Measurements from ENCODE around the gene CASP10. TPM values are rescaled to one million over a fixed set of nuclear protein-coding genes. Genes with fewer than 3 reads are reported as not detected.
"Not testable (repeated sequence)": the region's sequence is repeated elsewhere in the genome, so short reads cannot be mapped to it uniquely, and the experiment has no call there.

Gene CASP10
- polyA plus RNA-seq, 12 donors: 4.7 to 9.4 (median 6.7) TPM; not detected in 1

GRCh38 chr2:201231781-201232466 lies 49.0 kb downstream of the CASP10 start:
- DNase-seq: peak; percentile 82

DNA sequence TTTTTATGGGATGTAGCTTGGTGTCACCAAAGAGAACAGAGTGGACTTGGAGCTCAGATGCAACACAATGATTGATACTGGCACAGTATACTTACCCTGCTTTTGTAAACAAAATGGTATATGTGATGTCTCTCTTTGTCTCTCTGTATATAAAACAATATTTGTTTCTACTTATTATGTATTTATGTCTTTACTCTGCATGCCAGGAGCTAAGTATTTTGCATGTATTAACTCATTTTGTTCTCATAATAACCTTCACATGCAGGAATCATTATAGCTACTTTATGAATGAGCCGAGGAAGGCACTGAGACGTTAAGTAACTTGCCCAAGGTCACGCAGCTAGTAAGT lies 49.5 kb downstream of the CASP10 start:
- DNase-seq: no peak

- no peak for DNase-seq
These were observed 50.4 kb downstream of the CASP10 start for GRCh38 chr2:201233192-201233811.

DNA sequence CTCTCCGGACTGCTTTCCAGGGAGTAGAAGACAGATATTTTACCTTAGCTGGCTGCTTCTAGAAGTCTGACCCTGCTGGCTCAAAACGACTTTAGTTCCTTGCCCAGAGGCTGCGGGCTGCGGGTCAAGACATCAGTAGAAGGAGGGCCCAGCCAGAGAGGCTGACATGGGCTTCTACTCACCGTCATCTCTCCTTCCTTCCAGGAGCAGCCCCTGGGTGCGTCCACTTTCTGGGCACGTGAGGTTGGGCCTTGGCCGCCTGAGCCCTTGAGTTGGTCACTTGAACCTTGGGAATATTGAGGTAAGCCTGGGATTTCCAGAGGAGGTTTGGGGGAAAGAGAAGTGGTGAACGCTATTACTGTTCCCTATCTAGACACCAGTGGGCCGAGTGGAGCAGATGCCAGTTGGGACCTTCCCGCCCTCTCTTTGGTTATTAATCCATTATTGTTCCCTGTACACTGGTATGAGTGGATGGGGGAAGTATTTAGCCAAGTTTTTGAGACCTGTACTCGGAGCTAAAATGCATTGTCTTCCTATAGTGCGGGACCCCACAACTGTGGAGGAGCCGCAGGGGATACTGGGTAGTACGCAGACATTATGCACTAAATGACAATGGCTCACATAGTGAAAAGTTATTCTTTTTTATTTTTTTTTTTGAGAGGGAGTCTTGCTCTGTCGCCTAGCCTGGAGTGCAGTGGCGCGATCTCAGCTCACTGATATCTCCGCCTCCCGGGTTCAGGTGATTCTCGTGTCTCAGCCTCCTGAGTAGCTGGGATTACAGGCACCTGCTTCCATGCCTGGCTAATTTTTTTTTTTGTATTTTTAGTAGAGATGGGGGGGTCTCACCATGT lies 51.1 kb downstream of the CASP10 start:
- no peak for DNase-seq

DNA sequence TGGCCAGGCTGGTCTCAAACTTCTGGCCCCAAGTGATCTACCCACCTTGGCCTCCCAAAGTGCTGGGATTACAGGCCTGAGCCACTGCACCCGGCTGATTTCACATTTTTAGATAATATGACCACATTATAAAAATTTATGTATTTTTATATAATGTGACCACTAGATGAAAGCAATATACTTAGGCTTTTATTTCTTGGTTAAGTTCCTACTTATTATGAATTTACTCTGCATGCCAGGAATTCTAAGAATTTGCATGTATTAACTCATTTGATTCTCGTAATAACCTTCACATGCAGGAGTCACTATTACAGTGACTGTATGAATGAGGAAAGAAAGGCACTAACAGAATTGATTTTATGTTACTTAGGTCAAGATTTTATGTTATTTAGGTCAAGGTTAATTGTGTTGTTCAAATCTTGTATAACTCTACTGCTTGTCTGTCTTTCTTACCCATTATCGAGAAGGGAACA lies 51.8 kb downstream of the CASP10 start:
- no peak for DNase-seq

GRCh38 chr2:201235860-201236811 lies 53.2 kb downstream of the CASP10 start:
- peak; percentile 77 for DNase-seq

GRCh38 chr2:201237486-201238123 lies 54.7 kb downstream of the CASP10 start:
- no peak for DNase-seq

GRCh38 chr2:201239167-201239935 lies 56.4 kb downstream of the CASP10 start:
- DNase-seq: not testable (repeated sequence)

- no peak for DNase-seq
These were observed 59.8 kb downstream of the CASP10 start for GRCh38 chr2:201242571-201243277.

- no peak for DNase-seq
These were observed 61.9 kb downstream of the CASP10 start for GRCh38 chr2:201244829-201245228.

DNA sequence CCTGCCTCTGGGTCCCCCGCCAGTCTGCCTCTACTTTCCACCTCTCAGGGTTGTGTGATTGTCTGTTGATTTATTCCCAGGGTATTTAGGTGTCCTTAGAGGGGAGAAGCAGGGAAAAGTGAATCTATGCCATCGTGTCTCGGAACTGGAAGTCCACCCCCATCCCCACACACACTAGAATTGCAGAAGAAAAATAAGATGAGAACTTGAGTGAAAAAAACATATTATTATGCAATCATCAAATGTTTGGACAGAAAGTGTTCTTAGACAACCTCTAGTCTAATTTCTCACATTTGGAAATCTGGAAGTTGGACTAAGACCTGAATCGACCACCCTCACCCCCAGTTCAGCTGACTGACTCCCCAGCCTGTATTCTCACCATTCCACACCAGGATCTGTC lies 63.3 kb downstream of the CASP10 start:
- DNase-seq: no peak

DNA sequence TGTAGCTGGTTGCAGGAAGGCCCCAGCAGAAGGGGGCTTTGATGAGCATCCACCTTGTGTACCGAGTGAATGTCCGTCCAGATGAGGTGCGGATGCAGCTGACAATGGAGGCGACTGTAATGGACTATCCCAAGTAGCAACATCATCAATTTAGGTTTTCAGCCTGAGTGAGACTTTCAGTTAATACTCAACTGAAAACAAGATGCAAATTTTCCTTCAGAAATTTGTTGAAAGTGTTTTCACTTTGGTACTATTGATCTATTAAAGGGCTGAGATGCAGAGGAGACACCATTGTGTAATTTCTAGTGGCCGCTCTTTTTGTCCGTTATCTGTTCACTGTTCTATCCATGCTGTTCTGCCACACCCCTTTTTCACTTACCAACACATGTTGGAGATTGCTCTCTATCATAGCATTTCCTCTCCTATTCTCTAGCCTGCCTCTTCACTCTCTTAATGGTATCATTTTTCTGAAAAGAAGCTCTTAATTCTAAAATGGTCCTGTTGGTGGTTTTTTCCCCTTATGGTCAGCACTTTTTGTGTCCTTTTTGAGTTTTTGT lies 65.4 kb downstream of the CASP10 start:
- DNase-seq: no peak

DNA sequence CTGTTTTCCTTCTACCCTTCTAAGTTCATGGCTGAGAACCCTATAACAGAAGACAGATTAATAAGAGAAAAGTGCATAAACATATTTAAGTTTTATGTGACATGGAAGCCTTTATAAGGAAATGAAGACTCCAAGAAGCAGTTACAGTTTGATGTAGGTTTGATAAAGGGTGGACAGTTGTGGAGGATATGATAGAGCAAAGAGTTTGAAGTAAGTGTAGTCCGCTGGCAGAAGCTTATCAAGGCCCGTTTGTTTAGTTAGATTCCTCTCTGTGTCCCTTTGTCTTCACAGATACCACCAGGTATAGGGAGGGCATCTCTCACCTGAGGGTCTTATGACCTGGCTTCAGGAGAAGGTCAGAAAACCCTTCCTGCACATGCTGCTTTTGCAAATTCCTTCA lies 66.9 kb downstream of the CASP10 start:
- no peak for DNase-seq

DNA sequence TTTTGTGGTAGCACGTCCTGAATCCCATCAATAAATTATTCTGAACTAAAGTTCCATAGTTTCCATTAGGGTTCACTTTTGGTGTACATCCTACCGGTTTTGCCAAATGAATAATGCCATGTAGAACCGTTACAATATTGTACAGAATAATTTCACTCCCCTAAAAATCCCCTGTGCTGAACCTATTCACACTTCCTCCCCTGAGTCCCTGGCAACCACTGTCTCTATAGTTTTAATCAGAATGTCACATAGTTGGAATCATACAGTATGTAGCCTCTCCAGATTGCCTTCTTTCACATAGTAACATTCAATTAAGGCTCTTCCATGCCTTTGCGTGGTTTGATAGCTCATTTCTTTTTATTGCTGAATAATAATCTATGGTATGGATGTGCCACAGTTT lies 67.8 kb downstream of the CASP10 start:
- no peak for DNase-seq

DNA sequence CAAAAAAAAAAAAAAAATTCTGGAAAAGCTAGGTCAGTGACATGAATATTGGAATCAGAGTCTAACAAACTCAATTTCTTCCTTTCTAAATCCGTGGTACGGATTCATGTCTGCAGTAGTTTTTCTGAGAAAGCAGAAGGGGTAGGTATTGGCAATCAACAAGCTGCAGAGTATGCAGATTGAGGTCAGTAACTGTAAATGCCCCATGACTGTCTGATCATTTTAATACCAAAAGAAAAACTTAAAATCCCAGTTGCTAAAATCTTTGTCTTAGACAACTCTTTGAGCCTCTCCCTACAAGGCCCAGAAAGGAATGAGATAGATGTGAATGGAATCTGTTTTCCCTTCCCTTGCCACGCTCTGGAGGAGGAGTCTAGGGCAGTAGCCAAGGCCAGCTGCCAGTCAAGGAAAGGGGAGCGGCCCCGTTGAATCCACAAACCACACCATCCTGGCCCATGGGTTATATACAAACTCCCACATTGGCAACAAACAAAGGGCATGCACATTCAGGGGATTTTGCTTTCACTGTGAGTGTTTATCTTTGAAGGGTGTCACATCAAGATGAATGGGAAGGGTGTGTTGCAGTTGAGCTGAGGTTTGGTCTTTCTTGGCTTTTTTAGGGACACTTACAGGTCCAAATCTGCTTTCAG lies 71.3 kb downstream of the CASP10 start:
- DNase-seq: no peak

DNA sequence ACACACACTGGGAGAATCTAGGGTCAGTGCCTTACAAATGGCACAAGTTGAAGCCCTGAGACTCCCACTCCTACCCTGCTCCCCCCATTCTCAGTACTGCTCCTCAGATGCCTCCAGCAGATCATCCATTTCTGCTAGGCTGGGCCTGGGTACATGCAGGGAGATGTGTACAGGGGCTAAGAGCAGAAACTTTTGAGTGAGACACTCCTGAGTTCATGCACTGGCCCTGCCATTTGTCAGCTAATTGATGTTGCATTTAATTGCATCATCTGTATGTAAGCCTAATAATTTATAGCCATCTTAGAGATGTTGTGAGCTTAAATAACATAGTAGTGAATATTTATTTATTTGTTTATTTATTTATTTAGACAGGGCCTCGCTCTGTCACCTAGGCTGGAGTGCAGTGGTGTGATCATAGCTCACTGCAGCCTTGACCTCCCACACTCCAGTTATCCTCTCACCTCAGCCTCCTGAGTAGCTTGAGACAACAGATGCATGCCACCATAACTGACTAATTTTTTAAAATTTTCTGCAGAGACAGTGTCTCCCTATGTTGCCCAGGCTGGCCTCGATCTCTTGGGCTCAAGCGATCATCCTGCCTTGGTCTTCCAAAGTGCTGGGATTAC lies 72.6 kb downstream of the CASP10 start:
- DNase-seq: no peak

GRCh38 chr2:201256082-201256481 lies 73.1 kb downstream of the CASP10 start:
- DNase-seq: no peak

DNA sequence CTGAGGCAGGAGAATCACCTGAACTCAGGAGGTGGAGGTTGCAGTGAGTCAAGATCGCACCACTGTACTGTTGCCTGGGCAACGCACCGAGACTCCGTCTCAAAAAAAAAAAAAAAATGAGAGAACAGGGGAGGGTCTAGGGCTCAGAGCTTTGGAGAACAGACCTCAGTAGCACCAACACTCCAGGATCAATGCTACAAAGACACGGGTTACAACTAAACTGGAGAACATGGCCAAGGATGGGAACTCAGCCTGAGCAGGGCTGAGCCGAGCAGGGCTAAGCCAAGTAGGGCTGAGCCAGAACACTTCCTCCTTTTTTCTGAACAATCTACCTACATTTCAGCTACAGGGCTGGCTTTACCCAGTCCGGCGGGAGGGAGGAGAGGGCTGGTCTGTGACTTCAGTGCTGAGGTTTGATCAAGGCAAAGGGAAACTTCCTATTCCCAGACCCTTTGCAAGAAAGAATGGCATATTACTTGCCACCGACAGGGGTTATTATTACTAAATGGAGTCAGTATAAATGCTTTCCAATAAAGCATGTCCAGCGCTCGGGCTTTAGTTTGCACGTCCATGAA lies 74.5 kb downstream of the CASP10 start:
- DNase-seq: no peak

Measured in muscle of arm (tissue), 12 donors.